Endodermal cell (in vitro differentiated cells): ENCODE data around the gene LRP3. TPM values are rescaled to one million over a fixed set of nuclear protein-coding genes. Genes with fewer than 3 reads are reported as not detected.
"Not testable (repeated sequence)": the region's sequence is repeated elsewhere in the genome, so short reads cannot be mapped to it uniquely, and the experiment has no call there.

Experiments
- DNase-seq: peaks from one replicate; pipeline ENCODE4 v3.0.0-alpha.2; 2017
- H3K27ac ChIP-seq: 2 replicates; pipeline ENCODE4 v1.5.1; 2013; ENCODE audit warnings: mild to moderate bottlenecking, low read depth, low read length, moderate library complexity
- H3K27me3 ChIP-seq: 2 replicates; pipeline ENCODE4 v1.6.1; 2013; ENCODE audit warnings: mild to moderate bottlenecking, low read length, moderate library complexity; ENCODE audit not compliant: insufficient read depth, control insufficient read depth, poor library complexity, severe bottlenecking
- H3K36me3 ChIP-seq: 2 replicates; pipeline ENCODE4 v1.7.0; 2013; ENCODE audit warnings: mild to moderate bottlenecking, low read length, moderate library complexity; ENCODE audit not compliant: control insufficient read depth, insufficient read depth
- H3K4me1 ChIP-seq: one replicate; pipeline ENCODE4 v1.7.0; 2013; ENCODE audit warnings: low read length; ENCODE audit not compliant: control insufficient read depth, insufficient read depth
- H3K4me3 ChIP-seq: 2 replicates; pipeline ENCODE4 v1.5.1; 2013; ENCODE audit warnings: mild to moderate bottlenecking, low read length, moderate library complexity
- H3K9ac ChIP-seq: 2 replicates; pipeline ENCODE4 v1.6.1; 2013; ENCODE audit warnings: mild to moderate bottlenecking, low read length, moderate library complexity; ENCODE audit not compliant: poor library complexity, severe bottlenecking; ENCODE audit errors: extremely low read depth
- H3K9me3 ChIP-seq: 2 replicates; pipeline ENCODE4 v1.6.1; 2013; ENCODE audit warnings: mild to moderate bottlenecking, low read length, moderate library complexity; ENCODE audit not compliant: control insufficient read depth
- H3K27ac Mint-ChIP-seq: 2 replicates; pipeline ENCODE4 v1.8.0; 2020; ENCODE audit warnings: mixed read lengths
- H3K27me3 Mint-ChIP-seq: 2 replicates; pipeline ENCODE4 v1.8.0; 2021; ENCODE audit warnings: mild to moderate bottlenecking, mixed read lengths; ENCODE audit not compliant: insufficient read depth
- H3K36me3 Mint-ChIP-seq: 2 replicates; pipeline ENCODE4 v1.8.0; 2020; ENCODE audit warnings: low read depth, mixed read lengths
- H3K4me1 Mint-ChIP-seq: 2 replicates; pipeline ENCODE4 v1.8.0; 2020; ENCODE audit warnings: mixed read lengths
- H3K4me3 Mint-ChIP-seq: 2 replicates; pipeline ENCODE4 v1.8.0; 2020; ENCODE audit warnings: mild to moderate bottlenecking, moderate library complexity, mixed read lengths
- H3K9me3 Mint-ChIP-seq: 2 replicates; pipeline ENCODE4 v1.8.0; 2020; ENCODE audit warnings: mild to moderate bottlenecking, mixed read lengths
- CTCF ChIP-seq: fragments of 200-600 bp; sonication (generic); conservative IDR thresholded peaks from 2 replicates; pipeline ENCODE4 v1.5.0; 2021; ENCODE audit warnings: antibody characterized with exemption, mild to moderate bottlenecking
- WGBS, 2 experiments: methylation state at CpG; one replicate each; pipeline versions ENCODE4 v1.1.5 to v1.1.7; 2013; ENCODE audit warnings: missing lambda C conversion rate in 2 of 2, mixed read lengths in 1 of 2; ENCODE audit not compliant: insufficient coverage in 1 of 2, insufficient read length in 1 of 2; 5-methylcytosine and 5-hydroxymethylcytosine counted together
- total RNA-seq, 2 donors: library from RNA; stranded (reverse); fragmentation: NEBNext Ultra II Directional in 1 of 2; extraction: Animal tissue kit (Norgen Biotek cat#: 25700) in 1 of 2; gene quantifications; 2 replicates in 1 of 2; 3 replicates in 1 of 2; pipeline ENCODE4 v1.2.1, GENCODE V29; 2021

The LRP3 gene
- total RNA-seq, 2 donors from 2014 or later, result 21.2 to 34.4 TPM

- H3K36me3 Mint-ChIP-seq, result no peaks in the 10 kb centered on the region
- Histone ChIP-seq H3K27ac (no peak overlapping the region), H3K9ac (no peak overlapping the region), H3K4me3 (no peak overlapping the region), H3K36me3 (no peaks in the 10 kb centered on the region), H3K9me3 (no peaks in the 10 kb centered on the region), H3K4me1 (no peaks in the 10 kb centered on the region), H3K27me3 (no peaks in the 10 kb centered on the region)
- H3K27ac Mint-ChIP-seq, result no peak overlapping the region
- WGBS, 2 experiments, result 94 to 95% methylated on average over 7 to 11 of the region's 11 CpGs
- H3K27me3 Mint-ChIP-seq, result no peaks in the 10 kb centered on the region
- no peak for TF ChIP-seq CTCF
- no peaks in the 10 kb centered on the region for H3K9me3 Mint-ChIP-seq
- no peak for DNase-seq
- H3K4me1 Mint-ChIP-seq, result no peaks in the 10 kb centered on the region
- H3K4me3 Mint-ChIP-seq, result no peak overlapping the region
Measured at GRCh38 chr19:33208371-33208895, 14.3 kb downstream of the LRP3 start.

- Mint-ChIP-seq H3K9me3 (no peaks in the 10 kb centered on the region), H3K27ac (no peak overlapping the region), H3K36me3 (no peaks in the 10 kb centered on the region), H3K27me3 (no peaks in the 10 kb centered on the region), H3K4me3 (no peak overlapping the region), H3K4me1 (no peaks in the 10 kb centered on the region)
- DNase-seq, result no peak
- Histone ChIP-seq H3K9me3 (no peaks in the 10 kb centered on the region), H3K4me1 (no peaks in the 10 kb centered on the region), H3K4me3 (no peak overlapping the region), H3K36me3 (no peaks in the 10 kb centered on the region), H3K27me3 (no peaks in the 10 kb centered on the region), H3K27ac (no peak overlapping the region), H3K9ac (no peak overlapping the region)
- WGBS, 2 experiments, result 94 to 95% methylated on average over 13 to 24 of the region's 24 CpGs
- no peak for TF ChIP-seq CTCF
Measured at GRCh38 chr19:33208904-33209849, 15.0 kb downstream of the LRP3 start.

GRCh38 chr19:33209850-33210230 is 15.7 kb downstream of the LRP3 start:
- not testable (repeated sequence) for H3K27ac Mint-ChIP-seq, H3K4me1 ChIP-seq, H3K36me3 ChIP-seq, DNase-seq, H3K4me3 Mint-ChIP-seq, H3K27me3 Mint-ChIP-seq, H3K9me3 ChIP-seq, H3K4me1 Mint-ChIP-seq, H3K36me3 Mint-ChIP-seq, H3K9ac ChIP-seq, H3K27me3 ChIP-seq, H3K9me3 Mint-ChIP-seq, H3K27ac ChIP-seq, H3K4me3 ChIP-seq
- 90 to 93% methylated on average over 7 of the region's 7 CpGs for WGBS, 2 experiments
